ENCODE measurements around the gene ABCG1. TPM values are rescaled to one million over a fixed set of nuclear protein-coding genes. Genes with fewer than 3 reads are reported as not detected.

ABCG1 gene
- total RNA-seq, 4 donors from 2014 or later = 3.4 to 43.3 (median 10.3) TPM

- in situ Hi-C loops (cut with MboI; ENCODE audit: low sequenced_read_pairs in 4 of 4) = loop anchor here in 1 of 4 donors (10.0 kb wide), 1 partner anchor 128 kb away; no protein-coding TSS in a partner anchor
- H3K27ac ChIP-seq = no peak overlapping the region
- H3K4me3 ChIP-seq = no peak overlapping the region
- peaks cover 0 to 28% of the 10 kb centered on the region in 2 donors for H3K36me3 ChIP-seq
- TF ChIP-seq CTCF (IDR thresholded peaks at IDR 0.05 in 4 of 5, conservative IDR thresholded peaks at IDR 0.05 in 1 of 5) (no peak), POLR2A (IDR thresholded peaks at IDR 0.05) (no peak)
- DNase-seq (no peak), ATAC-seq (no peak)
- intact Hi-C loops (cut with DNase I; ENCODE audit: low total_unique reads) = no loop called here
- no peaks in the 10 kb centered on the region for H3K27me3 ChIP-seq
- no peaks in the 10 kb centered on the region for H3K9me3 ChIP-seq
- peaks cover 7 to 11% of the 10 kb centered on the region in 2 donors for H3K4me1 ChIP-seq
Measured at GRCh38 chr21:42272109-42272962, 53.4 kb downstream of the ABCG1 start.

DNA sequence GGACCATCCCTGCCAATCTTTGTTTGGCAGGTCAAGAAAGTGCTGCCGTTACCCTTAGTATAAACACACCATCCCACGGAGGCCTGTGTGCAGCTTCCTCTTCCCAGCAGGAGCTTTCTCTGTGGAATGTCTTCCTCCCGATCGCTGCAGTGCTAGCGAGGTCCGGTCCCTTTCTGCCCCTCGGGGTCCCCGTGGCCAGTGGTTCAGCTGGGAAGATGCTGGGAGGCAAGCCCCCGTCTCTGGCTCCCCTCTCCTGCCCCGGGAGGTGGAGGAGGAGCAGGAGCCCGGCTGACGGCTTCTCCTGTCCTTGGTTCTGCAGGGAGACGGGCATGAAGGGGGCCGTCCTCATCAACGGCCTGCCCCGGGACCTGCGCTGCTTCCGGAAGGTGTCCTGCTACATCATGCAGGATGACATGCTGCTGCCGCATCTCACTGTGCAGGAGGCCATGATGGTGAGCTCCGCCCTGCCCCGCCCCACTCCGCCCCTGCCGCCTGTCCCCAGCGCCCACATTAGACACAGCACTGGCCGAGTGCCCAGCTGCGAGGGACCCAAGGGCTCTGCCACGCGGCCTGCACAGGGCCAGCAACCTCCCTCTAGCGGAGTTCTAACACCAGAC lies 54.2 kb downstream of the ABCG1 start:
- peaks cover 0 to 32% of the 10 kb centered on the region in 2 donors for H3K36me3 ChIP-seq
- no peaks in the 10 kb centered on the region for H3K27me3 ChIP-seq
- no peak overlapping the region for H3K4me3 ChIP-seq
- no peaks in the 10 kb centered on the region for H3K9me3 ChIP-seq
- DNase-seq = no peak
- in situ Hi-C loops (cut with MboI; ENCODE audit: low sequenced_read_pairs in 4 of 4) (loop anchor here in 1 of 4 donors (10.0 kb wide), 1 partner anchor 128 kb away; no protein-coding TSS in a partner anchor), intact Hi-C loops (cut with DNase I; ENCODE audit: low total_unique reads) (no loop called here)
- H3K27ac ChIP-seq = no peak overlapping the region
- no peak for ATAC-seq
- TF ChIP-seq POLR2A (IDR thresholded peaks at IDR 0.05) = no peak
- TF ChIP-seq CTCF (IDR thresholded peaks at IDR 0.05 in 4 of 5, conservative IDR thresholded peaks at IDR 0.05 in 1 of 5) = no peak
- H3K4me1 ChIP-seq = peaks cover 3% of the 10 kb centered on the region in 2 donors

DNA sequence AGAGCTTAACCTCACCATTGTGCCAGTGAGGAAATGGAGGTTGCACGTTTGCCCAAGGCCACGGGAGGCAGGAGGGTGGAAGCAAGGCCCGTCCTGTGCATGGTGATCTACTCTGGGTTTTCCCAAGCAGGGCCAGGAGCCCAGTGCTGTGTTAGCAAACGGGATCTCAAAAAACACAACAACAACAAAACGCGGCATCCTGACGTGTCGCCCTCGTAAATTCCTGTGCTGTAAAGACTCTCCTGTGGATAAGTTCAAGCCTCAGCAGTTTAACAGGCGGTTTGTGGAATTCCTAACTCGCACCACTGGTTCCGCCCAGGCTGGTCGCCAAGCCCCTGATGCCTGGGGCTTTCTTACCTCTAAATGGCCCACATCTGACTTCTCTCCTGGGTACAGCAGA lies 57.1 kb downstream of the ABCG1 start:
- peaks cover 0 to 36% of the 10 kb centered on the region in 2 donors for H3K36me3 ChIP-seq
- H3K4me1 ChIP-seq = no peaks in the 10 kb centered on the region
- H3K27ac ChIP-seq = no peak overlapping the region
- intact Hi-C loops (cut with DNase I; ENCODE audit: low total_unique reads) (no loop called here), in situ Hi-C loops (cut with MboI; ENCODE audit: low sequenced_read_pairs in 4 of 4) (loop anchor here in 1 of 4 donors (10.0 kb wide), 1 partner anchor 131 kb away; no protein-coding TSS in a partner anchor)
- no peak for TF ChIP-seq POLR2A (IDR thresholded peaks at IDR 0.05)
- TF ChIP-seq CTCF (IDR thresholded peaks at IDR 0.05 in 4 of 5, conservative IDR thresholded peaks at IDR 0.05 in 1 of 5) = no peak
- H3K4me3 ChIP-seq = no peak overlapping the region
- no peaks in the 10 kb centered on the region for H3K27me3 ChIP-seq
- DNase-seq (no peak), ATAC-seq (no peak)
- no peaks in the 10 kb centered on the region for H3K9me3 ChIP-seq

- intact Hi-C loops (cut with DNase I; ENCODE audit: low total_unique reads) (no loop called here), in situ Hi-C loops (cut with MboI; ENCODE audit: low sequenced_read_pairs in 4 of 4) (loop anchor here in 1 of 4 donors (10.0 kb wide), 1 partner anchor 132 kb away; no protein-coding TSS in a partner anchor)
- H3K4me3 ChIP-seq = no peak overlapping the region
- H3K4me1 ChIP-seq = no peaks in the 10 kb centered on the region
- H3K9me3 ChIP-seq = no peaks in the 10 kb centered on the region
- TF ChIP-seq POLR2A (IDR thresholded peaks at IDR 0.05) = no peak
- TF ChIP-seq CTCF (IDR thresholded peaks at IDR 0.05 in 4 of 5, conservative IDR thresholded peaks at IDR 0.05 in 1 of 5) = no peak
- ATAC-seq (no peak), DNase-seq (no peak)
- H3K27ac ChIP-seq = no peak overlapping the region
- no peaks in the 10 kb centered on the region for H3K27me3 ChIP-seq
- peaks cover 0 to 36% of the 10 kb centered on the region in 2 donors for H3K36me3 ChIP-seq
Measured at GRCh38 chr21:42276526-42277154, 57.7 kb downstream of the ABCG1 start.
